ENCODE results near the gene CNST. TPM values are rescaled to one million over a fixed set of nuclear protein-coding genes. Genes with fewer than 3 reads are reported as not detected.
"Not testable (repeated sequence)": the region's sequence is repeated elsewhere in the genome, so short reads cannot be mapped to it uniquely, and the experiment has no call there.

CNST gene
- polyA plus RNA-seq, 1 donor (not counting 4 experiments of a cell fraction or from before 2014, with no cell fraction given), result 9.8 TPM

DNA sequence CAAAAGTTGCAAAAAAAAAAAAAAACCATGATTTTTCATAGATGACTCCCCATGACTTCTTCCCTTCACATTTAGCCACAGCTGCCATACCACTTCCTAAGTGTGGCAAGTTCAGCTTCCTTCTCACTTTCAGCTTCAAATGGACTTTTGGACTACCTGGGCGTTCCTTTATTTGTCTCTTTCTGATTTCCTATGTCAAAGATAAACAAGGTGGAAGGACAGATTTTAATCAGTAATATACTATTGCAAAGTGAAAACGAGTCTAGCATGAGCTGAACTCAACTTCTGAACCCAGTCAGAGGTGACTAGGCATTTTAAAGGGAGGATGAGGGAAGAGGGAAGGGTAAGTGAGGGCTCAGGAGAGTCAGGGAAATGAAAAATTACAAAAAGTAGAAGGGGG, 143.6 kb downstream of the CNST start:
- Histone ChIP-seq H3K9me3 (ENCODE audit: control insufficient read depth, low read depth, low read length) (peaks cover 2% of the 10 kb centered on the region), H2AFZ (ENCODE audit: control insufficient read depth, low read length) (no peak overlapping the region), H3K4me1 (ENCODE audit: control insufficient read depth, extremely low read depth, insufficient read depth, low read length) (peaks cover 3% of the 10 kb centered on the region), H3K4me2 (ENCODE audit: control insufficient read depth, extremely low read depth, insufficient read depth, low read depth, low read length) (no peak overlapping the region), H3K79me2 (ENCODE audit: control insufficient read depth, insufficient read depth, low read length) (no peaks in the 10 kb centered on the region), H3K4me3 (ENCODE audit: control insufficient read depth in 2 of 3, extremely low read depth in 1 of 3, insufficient read depth in 2 of 3, low read depth in 1 of 3, low read length in 3 of 3) (no peak overlapping the region), H3K9me1 (ENCODE audit: control insufficient read depth, extremely low read depth, insufficient read depth, low read length) (no peaks in the 10 kb centered on the region), H3K27ac (ENCODE audit: control insufficient read depth, insufficient read depth, low read length) (no peak overlapping the region), H3K36me3 (ENCODE audit: control insufficient read depth in 2 of 2, extremely low read depth in 1 of 2, insufficient read depth in 2 of 2, low read length in 2 of 2) (no peaks in the 10 kb centered on the region), H4K20me1 (ENCODE audit: control insufficient read depth, extremely low read depth, insufficient read depth, low read length) (no peaks in the 10 kb centered on the region), H3K27me3 (ENCODE audit: control insufficient read depth, extremely low read depth, insufficient read depth, low read length) (no peaks in the 10 kb centered on the region), H3K9ac (ENCODE audit: control insufficient read depth, extremely low read depth, insufficient read depth, low read length) (no peak overlapping the region)
- DNase-seq (ENCODE audit: low read depth, low spot score) (no peak), FAIRE-seq (no peak)
- dilution Hi-C loops (cut with MboI; ENCODE audit: extremely low pct_ligation_motif_present, low sequenced_read_pairs), result no loop called here
- TF ChIP-seq, protein P1, sequence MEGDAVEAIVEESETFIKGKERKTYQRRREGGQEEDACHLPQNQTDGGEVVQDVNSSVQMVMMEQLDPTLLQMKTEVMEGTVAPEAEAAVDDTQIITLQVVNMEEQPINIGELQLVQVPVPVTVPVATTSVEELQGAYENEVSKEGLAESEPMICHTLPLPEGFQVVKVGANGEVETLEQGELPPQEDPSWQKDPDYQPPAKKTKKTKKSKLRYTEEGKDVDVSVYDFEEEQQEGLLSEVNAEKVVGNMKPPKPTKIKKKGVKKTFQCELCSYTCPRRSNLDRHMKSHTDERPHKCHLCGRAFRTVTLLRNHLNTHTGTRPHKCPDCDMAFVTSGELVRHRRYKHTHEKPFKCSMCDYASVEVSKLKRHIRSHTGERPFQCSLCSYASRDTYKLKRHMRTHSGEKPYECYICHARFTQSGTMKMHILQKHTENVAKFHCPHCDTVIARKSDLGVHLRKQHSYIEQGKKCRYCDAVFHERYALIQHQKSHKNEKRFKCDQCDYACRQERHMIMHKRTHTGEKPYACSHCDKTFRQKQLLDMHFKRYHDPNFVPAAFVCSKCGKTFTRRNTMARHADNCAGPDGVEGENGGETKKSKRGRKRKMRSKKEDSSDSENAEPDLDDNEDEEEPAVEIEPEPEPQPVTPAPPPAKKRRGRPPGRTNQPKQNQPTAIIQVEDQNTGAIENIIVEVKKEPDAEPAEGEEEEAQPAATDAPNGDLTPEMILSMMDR (optimal IDR thresholded peaks at IDR 0.05 in 1 of 3, IDR thresholded peaks at IDR 0.05 in 1 of 3, conservative IDR thresholded peaks at IDR 0.05 in 1 of 3; ENCODE audit: extremely low read depth in 1 of 3, insufficient read depth in 2 of 3, low read length in 3 of 3), result no peak
- TF ChIP-seq EZH2 (IDR thresholded peaks at IDR 0.05; ENCODE audit: low read length), result no peak

DNA sequence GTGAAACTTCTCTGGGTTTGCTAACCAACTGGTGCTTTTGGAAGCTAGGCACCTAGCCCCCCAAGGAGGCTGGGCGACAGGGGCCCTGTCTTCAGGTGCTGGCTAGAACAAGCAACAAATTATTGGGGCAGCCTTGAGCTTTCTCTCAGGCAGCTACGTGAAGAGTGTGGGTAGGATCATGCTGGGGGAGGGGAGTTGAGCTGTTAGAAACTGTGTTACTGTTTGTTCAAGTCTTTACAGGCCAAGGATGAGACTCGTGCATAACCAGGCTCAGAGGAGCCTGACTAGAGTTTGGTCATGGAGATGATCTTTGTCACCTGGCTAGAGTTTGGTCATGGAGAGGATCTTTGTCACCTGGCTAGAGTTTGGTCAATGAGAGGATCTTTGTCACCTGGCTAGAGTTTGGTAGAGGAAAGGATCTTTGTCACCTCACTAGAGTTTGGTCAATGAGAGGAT, 145.3 kb downstream of the CNST start:
- no peaks in the 10 kb centered on the region for H3K27me3 ChIP-seq (ENCODE audit: control insufficient read depth, extremely low read depth, insufficient read depth, low read length)
- no peak for FAIRE-seq
- DNase-seq (ENCODE audit: low read depth, low spot score), result no peak
- H4K20me1 ChIP-seq (ENCODE audit: control insufficient read depth, extremely low read depth, insufficient read depth, low read length), result no peaks in the 10 kb centered on the region
- H3K4me1 ChIP-seq (ENCODE audit: control insufficient read depth, extremely low read depth, insufficient read depth, low read length), result no peaks in the 10 kb centered on the region
- no peak overlapping the region for H2AFZ ChIP-seq (ENCODE audit: control insufficient read depth, low read length)
- no peaks in the 10 kb centered on the region for H3K36me3 ChIP-seq (ENCODE audit: control insufficient read depth in 2 of 2, extremely low read depth in 1 of 2, insufficient read depth in 2 of 2, low read length in 2 of 2)
- no peaks in the 10 kb centered on the region for H3K79me2 ChIP-seq (ENCODE audit: control insufficient read depth, insufficient read depth, low read length)
- H3K9ac ChIP-seq (ENCODE audit: control insufficient read depth, extremely low read depth, insufficient read depth, low read length), result no peak overlapping the region
- H3K9me1 ChIP-seq (ENCODE audit: control insufficient read depth, extremely low read depth, insufficient read depth, low read length), result no peaks in the 10 kb centered on the region
- dilution Hi-C loops (cut with MboI; ENCODE audit: extremely low pct_ligation_motif_present, low sequenced_read_pairs), result no loop called here
- H3K4me3 ChIP-seq (ENCODE audit: control insufficient read depth in 2 of 3, extremely low read depth in 1 of 3, insufficient read depth in 2 of 3, low read depth in 1 of 3, low read length in 3 of 3), result no peak overlapping the region
- peaks cover 2% of the 10 kb centered on the region for H3K9me3 ChIP-seq (ENCODE audit: control insufficient read depth, low read depth, low read length)
- TF ChIP-seq, protein P1 (optimal IDR thresholded peaks at IDR 0.05 in 1 of 3, IDR thresholded peaks at IDR 0.05 in 1 of 3, conservative IDR thresholded peaks at IDR 0.05 in 1 of 3; ENCODE audit: extremely low read depth in 1 of 3, insufficient read depth in 2 of 3, low read length in 3 of 3), result no peak
- no peak for TF ChIP-seq EZH2 (IDR thresholded peaks at IDR 0.05; ENCODE audit: low read length)
- H3K27ac ChIP-seq (ENCODE audit: control insufficient read depth, insufficient read depth, low read length), result no peak overlapping the region
- no peak overlapping the region for H3K4me2 ChIP-seq (ENCODE audit: control insufficient read depth, extremely low read depth, insufficient read depth, low read depth, low read length)

DNA sequence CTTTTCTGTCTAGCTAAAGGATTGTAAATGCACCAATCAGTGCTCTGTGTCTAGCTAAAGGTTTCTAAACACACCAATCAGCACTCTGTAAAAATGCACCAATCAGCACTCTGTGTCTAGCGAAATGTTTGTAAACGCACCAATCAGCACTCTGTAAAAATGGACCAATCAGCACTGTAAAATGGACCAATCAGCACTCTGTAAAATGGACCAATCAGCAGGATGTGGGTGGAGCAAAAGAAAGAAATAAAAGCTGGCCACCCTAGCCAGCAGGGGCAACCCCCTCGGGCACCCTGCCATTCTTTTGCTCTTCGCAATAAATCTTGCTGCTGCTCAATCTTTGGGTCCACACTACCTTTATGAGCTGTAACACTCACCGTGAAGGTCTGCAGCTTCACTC, 146.2 kb downstream of the CNST start:
- H3K4me1 ChIP-seq (ENCODE audit: control insufficient read depth, extremely low read depth, insufficient read depth, low read length); H3K79me2 ChIP-seq (ENCODE audit: control insufficient read depth, insufficient read depth, low read length); dilution Hi-C loops (cut with MboI; ENCODE audit: extremely low pct_ligation_motif_present, low sequenced_read_pairs); H3K27ac ChIP-seq (ENCODE audit: control insufficient read depth, insufficient read depth, low read length); H3K9ac ChIP-seq (ENCODE audit: control insufficient read depth, extremely low read depth, insufficient read depth, low read length); H3K36me3 ChIP-seq (ENCODE audit: control insufficient read depth in 2 of 2, extremely low read depth in 1 of 2, insufficient read depth in 2 of 2, low read length in 2 of 2); H2AFZ ChIP-seq (ENCODE audit: control insufficient read depth, low read length); H3K9me1 ChIP-seq (ENCODE audit: control insufficient read depth, extremely low read depth, insufficient read depth, low read length); H3K4me3 ChIP-seq (ENCODE audit: control insufficient read depth in 2 of 3, extremely low read depth in 1 of 3, insufficient read depth in 2 of 3, low read depth in 1 of 3, low read length in 3 of 3); H3K27me3 ChIP-seq (ENCODE audit: control insufficient read depth, extremely low read depth, insufficient read depth, low read length); DNase-seq (ENCODE audit: low read depth, low spot score); H3K9me3 ChIP-seq (ENCODE audit: control insufficient read depth, low read depth, low read length); FAIRE-seq; H3K4me2 ChIP-seq (ENCODE audit: control insufficient read depth, extremely low read depth, insufficient read depth, low read depth, low read length); H4K20me1 ChIP-seq (ENCODE audit: control insufficient read depth, extremely low read depth, insufficient read depth, low read length): not testable (repeated sequence)
